GM21515 (cell line): ENCODE results near the gene HBS1L.

Experiments used
- ATAC-seq: cut with Tn5 transposase; IDR thresholded peaks from one replicate; pipeline ENCODE4 v1.9.1; 2021; ENCODE audit not compliant: unreplicated experiment

The HBS1L gene

GRCh38 chr6:135002974-135003703 is 51.5 kb downstream of the HBS1L start:
- peak; percentile 98 for ATAC-seq

- ATAC-seq, result no peak
Observed at GRCh38 chr6:135002229-135002844, 52.3 kb downstream of the HBS1L start.

GRCh38 chr6:134999107-134999506 is 55.5 kb downstream of the HBS1L start:
- ATAC-seq, result no peak

- ATAC-seq, result no peak
Observed at GRCh38 chr6:134997133-134997995, 57.3 kb downstream of the HBS1L start.

- ATAC-seq, result no peak
Observed at GRCh38 chr6:134995536-134995935, 59.1 kb downstream of the HBS1L start.

- no peak for ATAC-seq
Observed at GRCh38 chr6:134994431-134994830, 60.2 kb downstream of the HBS1L start.

GRCh38 chr6:134992155-134992554 is 62.5 kb downstream of the HBS1L start:
- no peak for ATAC-seq

- ATAC-seq, result no peak
Observed at GRCh38 chr6:134990262-134990661, 64.4 kb downstream of the HBS1L start.

GRCh38 chr6:134984821-134985220 is 69.8 kb downstream of the HBS1L start:
- no peak for ATAC-seq

GRCh38 chr6:134983823-134984222 is 70.8 kb downstream of the HBS1L start:
- ATAC-seq, result no peak

- no peak for ATAC-seq
Observed at GRCh38 chr6:134982161-134982560, 72.5 kb downstream of the HBS1L start.

- ATAC-seq, result no peak
Observed at GRCh38 chr6:134980846-134981245, 73.8 kb downstream of the HBS1L start.

GRCh38 chr6:134979142-134979541 is 75.5 kb downstream of the HBS1L start:
- ATAC-seq, result peak; percentile 70

- no peak for ATAC-seq
Observed at GRCh38 chr6:134974370-134974769, 80.3 kb downstream of the HBS1L start.

GRCh38 chr6:134967711-134968110 is 86.9 kb downstream of the HBS1L start:
- no peak for ATAC-seq

GRCh38 chr6:134964451-134965203 is 90.0 kb downstream of the HBS1L start:
- ATAC-seq, result no peak

- ATAC-seq, result no peak
Observed at GRCh38 chr6:134962421-134962820, 92.2 kb downstream of the HBS1L start.

GRCh38 chr6:134961366-134961765 is 93.3 kb downstream of the HBS1L start:
- no peak for ATAC-seq

- no peak for ATAC-seq
Observed at GRCh38 chr6:134959603-134960002, 95.0 kb downstream of the HBS1L start.

GRCh38 chr6:134956676-134957075 is 97.9 kb downstream of the HBS1L start:
- ATAC-seq, result no peak

- no peak for ATAC-seq
Observed at GRCh38 chr6:134956032-134956431, 98.6 kb downstream of the HBS1L start.
